ENCODE data around the gene TULP4. TPM values are rescaled to one million over a fixed set of nuclear protein-coding genes. Genes with fewer than 3 reads are reported as not detected.
"Not testable (repeated sequence)": the region's sequence is repeated elsewhere in the genome, so short reads cannot be mapped to it uniquely, and the experiment has no call there.

TULP4 gene
- total RNA-seq, 4 donors from 2014 or later, result 59.8 to 99.2 (median 88.6) TPM

DNA sequence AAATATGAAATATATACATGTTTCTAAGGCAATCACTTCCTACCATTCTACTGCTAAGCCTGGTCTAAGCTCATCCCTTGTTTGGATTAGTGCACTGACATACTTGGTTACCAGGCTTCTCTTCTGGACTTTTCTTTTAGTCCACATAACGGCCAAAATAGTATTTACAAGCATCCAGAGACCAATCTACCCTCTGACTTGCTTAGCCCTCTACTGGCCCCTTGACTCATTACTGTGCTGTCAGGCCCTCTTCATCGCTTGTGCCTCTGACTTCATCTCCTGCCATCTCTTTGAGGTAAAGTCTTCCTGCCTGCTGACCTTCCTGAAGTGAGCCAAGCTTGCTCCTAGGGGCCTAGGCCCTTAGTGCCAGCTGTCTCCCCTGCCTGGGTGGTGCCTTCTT lies 35.1 kb downstream of the TULP4 start:
- Histone ChIP-seq H3K4me1 (no peaks in the 10 kb centered on the region), H3K27ac (no peak overlapping the region), H3K36me3 (no peaks in the 10 kb centered on the region), H3K9me3 (no peaks in the 10 kb centered on the region), H3K27me3 (no peaks in the 10 kb centered on the region), H3K4me3 (no peak overlapping the region)
- TF ChIP-seq, protein P1, sequence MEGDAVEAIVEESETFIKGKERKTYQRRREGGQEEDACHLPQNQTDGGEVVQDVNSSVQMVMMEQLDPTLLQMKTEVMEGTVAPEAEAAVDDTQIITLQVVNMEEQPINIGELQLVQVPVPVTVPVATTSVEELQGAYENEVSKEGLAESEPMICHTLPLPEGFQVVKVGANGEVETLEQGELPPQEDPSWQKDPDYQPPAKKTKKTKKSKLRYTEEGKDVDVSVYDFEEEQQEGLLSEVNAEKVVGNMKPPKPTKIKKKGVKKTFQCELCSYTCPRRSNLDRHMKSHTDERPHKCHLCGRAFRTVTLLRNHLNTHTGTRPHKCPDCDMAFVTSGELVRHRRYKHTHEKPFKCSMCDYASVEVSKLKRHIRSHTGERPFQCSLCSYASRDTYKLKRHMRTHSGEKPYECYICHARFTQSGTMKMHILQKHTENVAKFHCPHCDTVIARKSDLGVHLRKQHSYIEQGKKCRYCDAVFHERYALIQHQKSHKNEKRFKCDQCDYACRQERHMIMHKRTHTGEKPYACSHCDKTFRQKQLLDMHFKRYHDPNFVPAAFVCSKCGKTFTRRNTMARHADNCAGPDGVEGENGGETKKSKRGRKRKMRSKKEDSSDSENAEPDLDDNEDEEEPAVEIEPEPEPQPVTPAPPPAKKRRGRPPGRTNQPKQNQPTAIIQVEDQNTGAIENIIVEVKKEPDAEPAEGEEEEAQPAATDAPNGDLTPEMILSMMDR (IDR thresholded peaks at IDR 0.05 in 4 of 5, conservative IDR thresholded peaks at IDR 0.05 in 1 of 5), result no peak
- no peak for TF ChIP-seq POLR2A (IDR thresholded peaks at IDR 0.05)
- intact Hi-C loops (cut with DNase I; ENCODE audit: low total_unique reads), result no loop called here
- ATAC-seq (no peak), DNase-seq (no peak)
- in situ Hi-C loops (cut with MboI; ENCODE audit: low sequenced_read_pairs in 4 of 4), result no loop called here

DNA sequence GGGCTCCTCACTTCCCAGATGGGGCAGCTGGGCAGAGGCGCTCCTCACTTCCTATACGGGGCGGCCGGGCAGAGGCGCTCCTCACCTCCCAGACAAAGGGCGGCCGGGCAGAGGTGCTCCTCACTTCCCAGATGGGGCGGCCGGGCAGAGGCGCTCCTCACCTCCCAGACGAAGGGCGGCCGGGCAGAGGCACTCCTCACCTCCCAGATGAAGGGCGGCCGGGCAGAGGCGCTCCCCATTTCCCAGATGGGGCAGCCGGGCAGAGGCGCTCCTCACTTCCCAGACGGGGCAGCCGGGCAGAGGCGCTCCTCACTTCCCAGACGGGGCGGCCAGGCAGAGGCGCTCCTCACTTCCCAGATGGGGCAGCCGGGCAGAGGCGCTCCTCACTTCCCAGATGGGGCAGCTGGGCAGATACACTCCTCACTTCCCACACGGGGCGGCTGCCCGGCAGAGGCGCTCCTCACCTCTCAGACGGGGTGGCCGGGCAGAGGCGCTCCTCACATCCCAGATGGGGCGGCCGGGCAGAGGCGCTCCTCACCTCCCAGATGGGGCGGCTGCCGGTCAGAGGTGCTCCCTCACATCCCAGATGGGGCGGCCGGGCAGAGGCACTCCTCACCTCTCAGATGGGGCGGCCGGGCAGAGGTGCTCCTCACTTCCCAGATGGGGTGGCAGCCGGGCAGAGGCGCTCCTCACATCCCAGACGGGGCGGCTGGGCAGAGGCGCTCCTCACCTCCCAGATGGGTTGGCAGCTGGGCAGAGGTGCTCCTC lies 36.7 kb downstream of the TULP4 start:
- in situ Hi-C loops (cut with MboI; ENCODE audit: low sequenced_read_pairs in 4 of 4); H3K36me3 ChIP-seq; ATAC-seq; H3K4me1 ChIP-seq; intact Hi-C loops (cut with DNase I; ENCODE audit: low total_unique reads); H3K27ac ChIP-seq; H3K9me3 ChIP-seq; H3K27me3 ChIP-seq; DNase-seq; H3K4me3 ChIP-seq: not testable (repeated sequence)

DNA sequence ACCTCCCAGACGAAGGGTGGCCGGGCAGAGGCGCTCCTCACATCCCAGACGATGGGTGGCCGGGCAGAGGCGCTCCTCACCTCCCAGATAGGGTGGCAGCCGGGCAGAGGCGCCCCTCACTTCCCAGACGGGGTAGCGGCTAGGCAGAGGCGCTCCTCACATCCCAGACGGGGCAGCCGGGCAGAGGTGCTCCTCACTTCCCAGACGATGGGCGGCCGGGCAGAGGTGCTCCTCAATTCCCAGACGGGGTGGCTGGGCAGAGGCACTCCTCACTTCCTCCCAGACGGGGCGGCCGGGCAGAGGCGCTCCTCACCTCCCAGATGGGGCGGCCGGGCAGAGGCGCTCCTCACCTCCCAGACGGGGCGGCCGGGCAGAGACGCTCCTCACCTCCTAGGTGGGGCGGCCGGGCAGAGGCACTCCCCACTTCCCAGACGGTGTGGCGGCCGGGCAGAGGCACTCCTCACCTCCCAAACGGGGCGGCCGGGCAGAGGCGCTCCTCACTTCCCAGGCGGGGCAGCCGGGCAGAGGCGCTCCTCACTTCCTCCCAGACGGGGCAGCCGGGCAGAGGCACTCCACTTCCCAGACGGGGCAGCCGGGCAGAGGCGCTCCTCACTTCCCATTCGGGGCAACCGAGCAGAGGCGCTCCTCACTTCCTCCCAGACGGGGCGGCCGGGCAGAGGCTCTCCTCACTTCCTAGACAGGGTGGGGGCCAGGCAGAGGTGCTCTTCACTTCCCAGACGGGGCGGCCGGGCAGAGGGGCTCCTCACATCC lies 37.4 kb downstream of the TULP4 start:
- H3K27me3 ChIP-seq; H3K27ac ChIP-seq; in situ Hi-C loops (cut with MboI; ENCODE audit: low sequenced_read_pairs in 4 of 4); H3K4me3 ChIP-seq; H3K9me3 ChIP-seq; H3K36me3 ChIP-seq; ATAC-seq; H3K4me1 ChIP-seq; DNase-seq; intact Hi-C loops (cut with DNase I; ENCODE audit: low total_unique reads): not testable (repeated sequence)

DNA sequence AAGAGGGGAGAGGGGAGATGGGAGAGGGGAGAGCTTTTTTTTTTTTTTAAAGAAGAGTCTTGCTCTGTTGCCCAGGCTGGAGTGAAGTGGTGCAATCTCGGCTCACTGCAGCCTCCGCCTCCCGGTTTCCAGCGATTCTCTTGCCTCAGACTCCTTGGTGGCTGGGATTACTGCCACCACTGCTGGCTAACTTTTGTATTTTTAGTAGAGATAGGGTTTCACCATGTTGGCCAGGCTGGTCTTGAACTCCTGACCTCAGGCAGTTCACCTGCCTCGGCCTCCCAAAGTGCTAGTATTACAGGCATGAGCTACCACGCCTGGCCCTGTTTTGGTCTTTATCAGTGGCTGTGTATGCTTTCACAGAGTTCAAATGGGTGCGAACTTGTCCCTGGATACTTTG lies 38.5 kb downstream of the TULP4 start:
- H3K4me3 ChIP-seq; H3K27ac ChIP-seq; H3K27me3 ChIP-seq; H3K9me3 ChIP-seq; in situ Hi-C loops (cut with MboI; ENCODE audit: low sequenced_read_pairs in 4 of 4); H3K4me1 ChIP-seq; H3K36me3 ChIP-seq; intact Hi-C loops (cut with DNase I; ENCODE audit: low total_unique reads): not testable (repeated sequence)
- ATAC-seq, result peak; percentile 52 to 62
- peak in 1 of 2 donors; percentile 34 for DNase-seq

DNA sequence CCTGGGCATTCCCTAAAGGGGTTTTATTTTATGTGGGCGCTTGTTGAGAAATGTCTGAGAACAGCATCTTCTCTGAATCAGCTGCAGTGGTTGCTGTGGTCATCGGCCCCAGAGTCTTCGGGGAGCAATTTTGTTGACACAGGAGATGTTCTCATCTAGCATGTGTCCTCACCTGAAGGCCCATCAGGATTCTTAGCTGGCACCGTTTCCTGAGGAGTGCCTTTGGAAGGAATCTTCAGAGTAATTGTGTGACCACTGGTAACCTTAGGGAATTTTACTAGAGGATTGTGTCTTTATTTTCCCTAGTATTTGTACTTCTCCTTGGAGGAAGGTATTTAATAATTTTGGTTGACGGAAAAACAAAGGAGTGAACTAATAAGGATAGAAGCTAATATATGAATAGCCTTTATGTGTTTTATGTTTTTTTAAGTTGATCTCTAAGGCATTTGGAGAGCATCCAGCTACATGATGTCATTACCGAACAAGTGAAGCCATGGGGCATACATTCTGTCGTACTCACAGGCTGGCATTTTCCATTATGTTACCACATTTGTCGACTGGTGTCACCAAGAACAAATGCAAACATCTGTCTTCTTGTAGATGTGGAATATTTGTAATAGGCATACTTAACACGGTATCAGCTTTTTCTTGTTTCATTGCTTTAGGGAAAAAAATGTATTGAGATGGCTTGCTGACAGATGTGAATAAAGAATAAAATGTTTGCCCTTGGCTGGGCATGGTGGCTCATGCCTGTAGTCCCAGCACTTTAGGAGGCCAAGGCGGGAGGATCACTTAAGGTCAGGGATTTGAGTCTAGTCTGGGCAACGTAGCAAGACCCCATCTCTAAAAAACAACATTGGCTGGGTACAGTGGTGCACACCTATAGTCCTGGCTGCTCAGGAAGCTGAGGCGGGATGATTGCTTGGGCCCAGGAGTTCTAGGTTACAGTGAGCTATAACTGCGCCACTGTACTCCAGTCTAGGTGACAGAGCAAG lies 41.9 kb downstream of the TULP4 start:
- no peak for ATAC-seq
- DNase-seq, result no peak
- H3K9me3 ChIP-seq, result no peaks in the 10 kb centered on the region
- no peaks in the 10 kb centered on the region for H3K36me3 ChIP-seq
- H3K27ac ChIP-seq, result no peak overlapping the region
- intact Hi-C loops (cut with DNase I; ENCODE audit: low total_unique reads) (no loop called here), in situ Hi-C loops (cut with MboI; ENCODE audit: low sequenced_read_pairs in 4 of 4) (no loop called here)
- H3K27me3 ChIP-seq, result no peaks in the 10 kb centered on the region
- no peak for TF ChIP-seq POLR2A (IDR thresholded peaks at IDR 0.05)
- TF ChIP-seq, protein P1 (IDR thresholded peaks at IDR 0.05 in 4 of 5, conservative IDR thresholded peaks at IDR 0.05 in 1 of 5), result no peak
- no peak overlapping the region for H3K4me3 ChIP-seq
- peaks cover 22 to 24% of the 10 kb centered on the region in 2 donors for H3K4me1 ChIP-seq

Data from gastrocnemius medialis (tissue), 4 donors.